Myocyte (in vitro differentiated cells): Measurements from ENCODE around the gene CFAP126. TPM values are rescaled to one million over a fixed set of nuclear protein-coding genes. Genes with fewer than 3 reads are reported as not detected.

Source experiments
- total RNA-seq: library from RNA; depleted of rRNA; stranded (reverse); fragments of >200 nt; gene quantifications from 2 replicates; pipeline ENCODE4 v1.2.3, GENCODE V29; 2014

The CFAP126 gene
- total RNA-seq, 1 donor from 2014 or later, result not detected

Other genes starting within 250 kb of the CFAP126 start
- gene PFDN2, start 249.8 kb downstream of the CFAP126 start, total RNA-seq, result 53.7 and 64.6 TPM in 2 replicates
- gene NIT1, start 249.8 kb downstream of the CFAP126 start, total RNA-seq, result 23.6 TPM in 2 replicates
- 26.8 and 28.8 TPM in 2 replicates for gene DEDD, start 235.2 kb downstream of the CFAP126 start, total RNA-seq
- gene UFC1, start 213.9 kb downstream of the CFAP126 start, total RNA-seq, result 67.2 and 78.5 TPM in 2 replicates
- 11.1 and 11.5 TPM in 2 replicates for gene USP21, start 208.4 kb downstream of the CFAP126 start, total RNA-seq
- gene PPOX, start 201.4 kb downstream of the CFAP126 start, total RNA-seq, result 9.4 and 18.5 TPM in 2 replicates
- gene B4GALT3, start 190.4 kb downstream of the CFAP126 start, total RNA-seq, result 32.8 and 34.3 TPM in 2 replicates
- gene ADAMTS4, start 168.8 kb downstream of the CFAP126 start, total RNA-seq, result 19.7 and 22.4 TPM in 2 replicates
- 162 TPM in 2 replicates for gene NDUFS2, start 165.5 kb downstream of the CFAP126 start, total RNA-seq
- not detected in 2 replicates for gene FCER1G, start 152.6 kb downstream of the CFAP126 start, total RNA-seq
- not detected in 2 replicates for gene APOA2, start 144.2 kb downstream of the CFAP126 start, total RNA-seq
- gene TOMM40L, start 141.8 kb downstream of the CFAP126 start, total RNA-seq, result 11.9 and 12.0 TPM in 2 replicates
- not detected in 2 replicates for gene NR1I3, start 129.7 kb downstream of the CFAP126 start, total RNA-seq
- not detected in 2 replicates for gene PCP4L1, start 109.1 kb downstream of the CFAP126 start, total RNA-seq
- gene MPZ, start 57.9 kb downstream of the CFAP126 start, total RNA-seq, result 1.7 and 2.8 TPM in 2 replicates
- 17.8 and 40.5 TPM in 2 replicates for gene SDHC, start 53.5 kb downstream of the CFAP126 start, total RNA-seq
- not detected in 2 replicates for gene FCGR2A, start 137.6 kb upstream of the CFAP126 start, total RNA-seq
- gene HSPA6, start 156.7 kb upstream of the CFAP126 start, total RNA-seq, result not detected in 2 replicates
- not detected in 2 replicates for gene FCGR3A, start 181.9 kb upstream of the CFAP126 start, total RNA-seq